Esophagus squamous epithelium (tissue), 4 donors: ENCODE data around the gene ATRNL1.

Experiments
- POLR2A ChIP-seq, 4 donors: fragments of 450-650 bp; IDR thresholded peaks; one replicate each; pipeline ENCODE4 v1.6.1; 2017; ENCODE audit warnings: antibody characterized with exemption in 4 of 4, mild to moderate bottlenecking in 4 of 4, moderate library complexity in 3 of 4
- TF ChIP-seq, protein P1 (sequence below), 6 experiments: fragments of 450-650 bp in 4 of 6; fragments of 200-600 bp in 2 of 6; sonication (generic) in 2 of 6; IDR thresholded peaks; one replicate each; pipeline ENCODE4 v1.5.1; 2016 to 2019; ENCODE audit warnings: antibody characterized with exemption in 6 of 6, mild to moderate bottlenecking in 4 of 6, moderate library complexity in 4 of 6

DNA sequence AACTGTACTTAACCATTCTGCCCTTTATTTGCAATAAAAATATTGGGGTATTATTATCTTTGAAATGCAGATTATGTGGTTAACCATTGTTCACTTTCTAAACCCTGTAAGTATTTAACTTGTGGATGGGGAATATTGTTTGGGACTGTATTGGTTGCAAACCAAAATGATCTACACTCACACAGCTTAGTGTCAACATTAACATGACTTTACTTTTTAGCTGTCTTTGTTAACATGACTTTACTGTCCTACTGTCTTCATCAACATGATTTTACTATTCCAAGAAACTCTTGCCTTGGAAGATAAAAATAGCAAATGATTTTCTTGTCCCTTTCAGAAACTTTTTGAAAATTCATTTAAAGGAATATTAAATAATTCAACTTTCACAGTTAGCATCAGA is 708.3 kb downstream of the ATRNL1 start:
- TF ChIP-seq, protein P1, sequence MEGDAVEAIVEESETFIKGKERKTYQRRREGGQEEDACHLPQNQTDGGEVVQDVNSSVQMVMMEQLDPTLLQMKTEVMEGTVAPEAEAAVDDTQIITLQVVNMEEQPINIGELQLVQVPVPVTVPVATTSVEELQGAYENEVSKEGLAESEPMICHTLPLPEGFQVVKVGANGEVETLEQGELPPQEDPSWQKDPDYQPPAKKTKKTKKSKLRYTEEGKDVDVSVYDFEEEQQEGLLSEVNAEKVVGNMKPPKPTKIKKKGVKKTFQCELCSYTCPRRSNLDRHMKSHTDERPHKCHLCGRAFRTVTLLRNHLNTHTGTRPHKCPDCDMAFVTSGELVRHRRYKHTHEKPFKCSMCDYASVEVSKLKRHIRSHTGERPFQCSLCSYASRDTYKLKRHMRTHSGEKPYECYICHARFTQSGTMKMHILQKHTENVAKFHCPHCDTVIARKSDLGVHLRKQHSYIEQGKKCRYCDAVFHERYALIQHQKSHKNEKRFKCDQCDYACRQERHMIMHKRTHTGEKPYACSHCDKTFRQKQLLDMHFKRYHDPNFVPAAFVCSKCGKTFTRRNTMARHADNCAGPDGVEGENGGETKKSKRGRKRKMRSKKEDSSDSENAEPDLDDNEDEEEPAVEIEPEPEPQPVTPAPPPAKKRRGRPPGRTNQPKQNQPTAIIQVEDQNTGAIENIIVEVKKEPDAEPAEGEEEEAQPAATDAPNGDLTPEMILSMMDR (IDR thresholded peaks at IDR 0.05) = no peak
- no peak for TF ChIP-seq POLR2A (IDR thresholded peaks at IDR 0.05)
